HG03469 (cell line): Measurements from ENCODE around the gene NR3C1.

Experiments
- ATAC-seq: cut with Tn5 transposase; IDR thresholded peaks from one replicate; pipeline ENCODE4 v1.9.1; 2021; ENCODE audit warnings: mild to moderate bottlenecking, moderate library complexity, moderate number of reproducible peaks; ENCODE audit not compliant: unreplicated experiment

Gene NR3C1

DNA sequence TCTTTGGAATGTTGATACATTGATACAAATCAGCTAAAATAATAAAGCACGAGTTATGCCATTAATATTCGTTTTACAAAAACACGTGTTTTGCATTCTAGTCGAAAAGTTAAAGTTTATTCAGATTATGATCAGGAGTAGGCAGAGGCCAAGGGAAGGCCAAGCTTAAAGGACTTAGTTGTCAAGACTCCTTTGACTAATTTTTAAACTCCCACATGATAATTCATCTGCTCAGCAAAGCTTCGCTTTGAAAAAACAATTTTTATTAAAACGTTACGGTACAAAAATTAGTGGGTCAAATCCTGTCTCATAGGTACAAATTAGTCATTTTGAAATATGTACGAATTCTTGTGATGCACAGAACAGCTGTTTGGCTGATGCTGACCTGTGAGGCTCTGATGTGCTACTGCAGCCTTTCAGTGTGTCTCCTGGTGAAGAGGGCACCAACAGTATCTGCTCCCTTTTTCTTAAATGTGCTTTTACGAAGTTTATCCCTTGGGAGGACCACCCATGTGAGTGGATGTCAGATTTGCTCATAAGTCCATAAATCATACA is 23.0 kb upstream of the NR3C1 start:
- ATAC-seq, result peak; percentile 50

DNA sequence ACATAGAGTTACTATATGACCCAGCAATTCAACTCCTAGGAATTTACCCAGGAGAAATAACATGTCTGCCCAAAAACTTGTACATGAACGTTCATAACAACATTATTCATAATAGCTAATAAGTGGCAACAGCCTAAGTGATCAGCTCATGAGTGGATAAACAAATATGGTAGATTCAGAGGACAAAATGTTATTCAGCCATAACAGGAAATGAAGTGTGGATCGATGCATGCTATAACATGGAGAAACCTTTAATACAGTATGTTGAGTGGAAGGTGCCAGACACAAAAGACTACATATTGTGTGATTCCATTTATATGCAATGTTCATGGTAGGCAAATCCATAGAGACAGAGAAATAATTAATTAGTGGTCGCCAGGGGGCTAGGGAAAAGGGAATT is 22.3 kb upstream of the NR3C1 start:
- no peak for ATAC-seq

DNA sequence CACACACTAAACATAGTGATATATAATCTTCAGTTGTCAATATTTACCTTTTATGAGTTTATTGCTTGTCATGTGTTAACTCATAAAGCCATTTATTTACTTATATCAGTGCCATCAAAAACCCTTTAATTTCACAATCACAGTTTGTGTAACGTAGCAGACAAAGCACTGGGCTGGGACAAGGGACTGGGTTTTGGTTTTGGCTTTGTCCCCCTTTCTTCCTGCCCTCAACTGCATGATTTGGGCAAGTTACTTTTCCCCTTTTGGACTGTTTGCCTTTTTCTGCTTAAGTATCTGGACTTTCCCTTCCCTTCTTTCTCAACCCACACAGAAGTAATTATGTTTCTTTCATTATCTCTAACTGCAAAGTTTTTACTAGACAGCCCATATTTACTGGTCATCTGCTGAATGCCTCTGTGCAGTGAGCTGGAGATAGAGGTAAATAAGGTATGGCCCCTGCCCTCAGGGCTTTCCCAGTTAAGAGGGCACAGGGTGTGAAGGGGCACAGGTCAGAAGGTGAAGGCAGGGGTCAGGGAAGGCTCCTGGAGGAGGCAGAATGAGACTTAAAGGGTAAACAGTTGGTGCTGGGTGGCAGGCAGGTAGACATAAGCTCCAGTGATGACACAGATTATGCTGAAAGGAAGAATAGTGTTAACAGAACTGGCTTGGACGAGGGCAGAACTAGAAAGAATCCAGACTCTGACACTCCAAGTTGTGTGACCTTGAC is 14.8 kb upstream of the NR3C1 start:
- peak; percentile 31 for ATAC-seq

DNA sequence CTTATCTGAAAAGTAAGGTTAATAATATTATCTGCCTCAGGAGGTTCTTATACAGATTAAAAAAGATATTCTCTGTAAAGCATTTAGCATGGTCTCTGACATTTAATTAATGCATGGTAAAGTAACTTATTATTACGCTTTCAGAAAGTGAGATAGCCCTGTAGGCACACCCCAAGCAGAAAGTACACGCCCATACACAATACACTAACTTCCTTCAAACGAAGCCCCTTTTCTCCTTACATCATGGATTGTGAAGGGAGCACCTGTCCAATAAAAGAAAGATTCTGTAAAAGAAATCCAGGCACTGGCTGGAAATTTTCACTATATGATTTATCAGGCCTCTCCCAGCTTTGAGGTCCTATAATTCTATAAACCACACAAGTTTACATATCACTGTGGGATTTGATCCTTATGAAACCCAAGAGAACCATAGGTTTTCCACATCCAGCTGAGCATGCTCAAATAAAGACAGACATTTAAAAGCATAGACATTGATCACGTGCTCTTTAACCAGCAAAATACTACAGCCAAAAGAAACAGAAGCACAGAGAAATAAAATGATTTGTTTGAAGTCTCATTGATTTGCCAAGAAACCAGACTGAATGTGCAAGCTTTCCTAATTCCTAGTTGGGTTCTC is 14.1 kb upstream of the NR3C1 start:
- no peak for ATAC-seq

DNA sequence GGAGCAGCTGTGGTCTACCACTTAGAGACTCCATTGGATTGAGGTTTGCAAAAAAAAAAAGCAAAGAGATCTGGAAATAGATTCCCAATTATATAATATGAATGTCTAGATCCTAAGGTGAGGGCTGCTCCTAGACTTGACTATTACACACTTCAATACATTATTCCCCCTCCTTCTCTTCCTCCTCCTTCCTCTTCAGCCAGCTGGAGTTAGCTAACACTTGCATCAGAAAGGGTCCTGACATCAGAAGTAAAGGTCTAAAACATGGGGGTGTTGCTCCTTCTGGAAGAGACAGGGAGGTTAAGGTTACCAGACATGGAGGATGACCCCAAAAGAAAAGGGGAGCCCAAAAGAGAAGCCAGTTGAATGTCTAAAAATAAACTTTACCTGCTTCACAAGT is 12.9 kb upstream of the NR3C1 start:
- no peak for ATAC-seq

DNA sequence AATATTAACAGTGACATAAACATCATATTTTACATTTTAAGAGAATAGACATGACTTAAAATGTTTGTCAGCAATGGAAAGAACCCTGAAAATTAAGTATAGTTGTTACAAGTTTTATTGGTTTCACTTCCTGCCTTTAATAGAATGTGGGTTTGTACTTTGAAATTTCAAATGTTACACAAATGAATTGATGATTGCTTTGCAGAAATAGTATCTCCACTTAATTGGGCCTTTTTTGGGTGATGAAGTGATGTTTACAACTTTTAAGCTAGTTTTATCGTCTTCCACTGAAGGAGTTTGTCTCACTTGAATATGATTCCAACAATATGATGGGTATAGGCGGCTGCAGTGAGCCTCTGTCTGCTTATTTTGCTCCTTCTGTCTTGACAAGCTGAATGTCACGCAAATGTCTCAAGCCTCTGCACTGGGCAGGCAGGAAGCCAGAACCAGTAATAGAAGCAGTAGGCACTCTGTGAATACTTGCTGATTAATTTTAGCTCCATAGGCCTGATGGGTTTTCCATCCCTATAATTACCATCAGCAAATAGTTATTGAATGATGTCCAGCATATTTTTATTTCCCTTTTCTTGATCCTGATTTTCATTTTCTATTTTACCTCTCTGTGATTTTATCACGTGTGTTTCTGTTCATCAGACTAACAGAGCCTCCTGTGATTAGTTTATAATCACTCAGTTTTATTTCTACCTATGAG is 10.6 kb upstream of the NR3C1 start:
- peak; percentile 58 for ATAC-seq

DNA sequence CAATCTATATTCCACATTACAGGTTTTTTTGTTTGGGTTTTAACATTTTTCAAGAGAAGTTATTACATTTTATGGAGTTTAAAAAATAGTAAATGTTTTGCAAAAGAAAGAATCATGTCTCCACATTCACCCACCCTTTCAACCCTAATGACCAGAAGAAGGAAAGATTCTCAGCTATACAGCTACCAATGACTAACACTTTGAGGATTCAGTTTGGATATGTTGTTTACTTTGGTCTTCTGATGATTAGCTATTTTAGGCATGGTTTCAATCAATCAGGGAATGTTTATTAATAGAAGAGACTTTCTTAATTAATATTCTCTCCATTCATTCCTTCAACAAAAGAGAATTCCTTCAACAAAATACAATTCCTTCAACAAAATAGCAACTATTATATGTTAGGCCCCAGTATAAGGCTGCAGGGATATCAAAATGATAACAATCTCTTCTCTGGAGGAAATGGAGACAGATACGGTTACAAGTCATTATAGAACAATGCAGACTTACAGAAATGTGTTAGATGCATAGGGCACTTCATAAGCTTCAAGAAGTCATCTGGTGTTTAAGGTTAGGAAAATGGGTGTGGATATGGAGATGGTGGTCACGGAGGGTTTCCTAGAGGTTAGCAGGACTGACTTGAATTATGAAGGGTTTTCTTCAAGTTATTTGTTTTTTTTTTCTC is 9.3 kb upstream of the NR3C1 start:
- ATAC-seq, result no peak

DNA sequence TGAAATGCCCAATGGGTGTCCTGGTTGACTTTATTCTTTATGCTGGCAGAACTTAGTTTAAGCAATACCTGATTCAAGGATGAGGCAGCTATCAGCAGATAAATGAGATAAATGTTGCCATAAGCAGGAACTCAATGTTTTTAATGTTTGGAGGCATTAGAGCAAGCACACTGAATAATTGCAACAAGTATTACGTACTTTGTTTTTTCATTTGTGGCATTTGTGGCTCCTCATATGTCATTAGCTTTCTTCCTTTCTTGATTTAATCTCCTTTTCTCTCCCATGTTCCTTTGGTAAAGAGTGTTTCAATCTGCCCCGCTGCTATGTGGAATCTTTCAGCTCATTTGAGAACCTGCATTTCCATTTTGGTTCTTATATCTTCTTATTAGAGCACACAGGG is 6.4 kb upstream of the NR3C1 start:
- no peak for ATAC-seq

DNA sequence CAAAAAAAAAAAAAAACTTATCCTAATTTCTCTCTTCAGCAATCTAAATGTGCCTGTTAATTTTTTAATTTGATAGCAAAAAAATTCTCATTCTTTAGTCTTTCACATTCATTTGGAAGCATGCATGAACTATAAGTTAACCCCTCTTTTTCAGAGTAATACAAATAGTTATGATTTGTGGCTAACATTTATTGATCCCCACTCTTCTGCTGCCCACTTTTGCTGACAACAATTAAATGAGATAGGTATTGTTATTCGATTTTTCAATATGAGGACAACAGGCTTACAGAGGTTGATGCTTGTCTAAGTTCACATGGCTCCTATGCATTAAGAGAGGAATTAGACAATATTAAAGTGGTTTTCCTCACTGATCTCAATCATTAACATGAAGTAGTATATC is 2.9 kb upstream of the NR3C1 start:
- no peak for ATAC-seq

DNA sequence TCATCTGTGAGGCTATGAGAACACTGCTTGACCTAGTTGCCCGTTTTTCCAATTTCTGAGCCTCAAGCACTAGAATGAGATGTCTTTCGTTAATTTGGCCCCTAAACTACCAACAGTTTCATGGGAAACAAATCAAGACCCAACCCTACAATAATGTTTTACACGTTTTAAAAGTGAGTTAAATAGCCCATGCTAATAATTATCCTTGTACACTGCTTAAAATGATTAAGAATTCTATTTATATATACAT is 2.3 kb upstream of the NR3C1 start:
- ATAC-seq, result no peak

DNA sequence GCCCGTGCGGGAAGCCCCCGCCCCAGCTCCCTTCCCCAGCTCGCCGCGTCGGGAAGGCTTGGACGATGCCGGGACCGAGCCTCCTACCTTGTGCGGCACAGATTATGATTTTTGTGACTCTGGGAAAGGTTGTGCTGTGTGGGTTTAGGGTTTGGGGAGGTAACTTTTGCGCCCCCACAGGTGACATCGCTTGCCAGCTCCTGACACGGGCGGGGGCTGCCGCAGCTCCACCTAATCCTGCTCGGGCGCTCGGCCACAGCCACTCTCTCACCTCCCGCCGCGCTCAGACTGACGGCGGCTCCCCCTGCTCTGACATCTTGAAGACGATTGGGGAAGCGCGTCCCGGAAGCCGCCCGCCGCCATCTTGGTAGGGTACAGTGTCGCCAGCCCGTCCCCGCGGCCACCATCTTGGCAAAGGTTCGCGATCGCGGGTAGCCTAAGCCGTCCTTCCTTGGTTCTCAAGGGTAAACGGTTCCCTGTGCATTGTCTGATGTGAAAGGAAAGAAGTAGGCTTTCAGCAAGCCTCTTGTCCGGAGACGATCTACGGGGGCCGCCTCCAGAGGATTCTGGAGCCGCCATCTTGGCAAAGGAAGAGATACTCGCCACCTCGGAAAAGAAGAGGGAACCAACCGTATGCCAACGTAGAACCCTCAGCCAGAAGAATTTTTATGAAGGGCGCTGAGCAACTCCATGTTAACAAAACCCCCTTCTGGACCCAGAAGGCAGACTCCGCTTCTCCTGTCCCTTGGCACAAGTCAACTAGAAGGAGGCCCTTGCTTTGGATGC is 1.8 kb upstream of the NR3C1 start:
- ATAC-seq, result peak; percentile 23

DNA sequence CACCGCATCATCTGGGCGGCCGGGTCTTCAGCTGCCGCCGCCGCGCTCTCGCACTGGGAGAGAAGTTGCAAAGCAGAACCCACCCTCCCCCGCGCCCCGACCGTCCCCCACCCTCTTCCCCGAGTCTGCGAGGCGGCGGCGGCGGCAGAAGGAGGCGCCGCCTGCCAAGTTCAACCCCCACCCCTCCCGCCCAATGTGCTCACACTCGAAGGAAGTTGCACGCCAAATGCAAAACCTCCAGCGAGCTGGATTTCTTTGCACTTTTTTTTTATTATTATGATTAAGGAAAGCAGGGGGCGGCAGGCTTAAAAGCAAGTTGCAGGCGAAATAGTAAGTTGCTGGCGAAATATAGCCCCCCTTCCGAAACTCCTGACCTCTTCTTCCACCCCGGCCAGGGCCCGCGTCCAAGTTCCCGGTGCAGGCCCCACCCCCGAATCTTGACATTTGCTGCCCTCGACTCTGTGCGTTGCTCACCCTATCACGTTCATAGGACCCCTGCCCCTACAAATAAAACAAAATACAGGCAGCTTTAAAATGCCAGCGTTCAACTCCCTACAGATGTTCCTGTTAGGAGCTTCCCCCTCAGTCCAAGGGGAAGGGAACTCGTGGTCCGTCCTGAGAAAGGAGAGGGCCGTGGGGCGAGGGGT is 1.1 kb upstream of the NR3C1 start:
- peak; percentile 0 for ATAC-seq

DNA sequence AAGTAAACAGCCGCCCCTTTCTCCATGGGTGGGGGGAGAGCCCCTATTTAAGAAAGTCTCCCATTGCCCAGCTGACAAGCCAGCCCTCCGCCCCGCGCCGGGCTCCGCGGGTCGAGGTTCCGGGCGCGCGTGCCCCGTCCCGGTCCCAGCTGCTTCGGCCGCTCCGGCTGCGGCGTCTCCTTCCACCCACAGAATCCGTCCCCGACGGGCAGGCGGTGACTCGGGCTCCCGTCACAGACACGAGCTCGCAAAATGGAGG is 223 bp downstream of the NR3C1 start:
- ATAC-seq, result no peak

DNA sequence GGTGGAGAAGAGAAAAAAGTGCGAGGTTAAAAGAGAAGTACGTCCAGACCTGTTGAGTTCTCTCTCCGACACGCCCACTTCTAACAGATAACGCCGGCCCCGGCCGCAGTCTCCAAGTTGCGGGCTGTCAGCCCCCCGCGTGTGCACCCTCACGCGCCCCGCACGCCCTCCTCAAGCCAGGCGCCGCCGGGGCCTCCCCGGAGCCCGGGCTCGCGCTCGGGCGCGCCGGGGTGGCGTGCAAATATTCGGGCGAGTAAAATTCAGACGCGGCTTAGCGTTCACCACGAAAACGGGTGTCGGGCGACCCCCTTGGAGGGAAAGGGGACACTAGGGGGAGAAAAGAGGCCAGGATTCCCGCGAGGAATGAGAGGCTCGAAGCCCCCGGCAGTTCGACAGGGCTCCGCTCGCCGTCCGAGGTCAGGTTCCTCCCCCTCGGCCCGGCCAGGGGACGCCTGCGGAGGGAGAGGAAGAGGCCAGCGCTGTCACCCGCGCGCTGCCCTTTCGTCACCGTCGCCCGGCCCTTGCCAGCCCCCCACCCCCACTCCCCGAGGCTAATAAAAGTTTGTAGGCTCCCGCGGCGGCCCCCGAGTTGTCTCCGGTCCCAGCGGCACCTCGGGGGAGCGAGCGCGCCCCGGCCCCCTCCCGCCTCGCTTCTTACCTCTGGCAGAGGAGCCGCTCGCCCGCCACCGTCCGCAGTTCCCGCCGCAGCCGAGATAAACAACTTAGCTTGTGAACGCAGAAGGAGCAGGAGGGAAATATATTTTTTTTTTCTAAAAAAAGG is 743 bp downstream of the NR3C1 start:
- no peak for ATAC-seq

DNA sequence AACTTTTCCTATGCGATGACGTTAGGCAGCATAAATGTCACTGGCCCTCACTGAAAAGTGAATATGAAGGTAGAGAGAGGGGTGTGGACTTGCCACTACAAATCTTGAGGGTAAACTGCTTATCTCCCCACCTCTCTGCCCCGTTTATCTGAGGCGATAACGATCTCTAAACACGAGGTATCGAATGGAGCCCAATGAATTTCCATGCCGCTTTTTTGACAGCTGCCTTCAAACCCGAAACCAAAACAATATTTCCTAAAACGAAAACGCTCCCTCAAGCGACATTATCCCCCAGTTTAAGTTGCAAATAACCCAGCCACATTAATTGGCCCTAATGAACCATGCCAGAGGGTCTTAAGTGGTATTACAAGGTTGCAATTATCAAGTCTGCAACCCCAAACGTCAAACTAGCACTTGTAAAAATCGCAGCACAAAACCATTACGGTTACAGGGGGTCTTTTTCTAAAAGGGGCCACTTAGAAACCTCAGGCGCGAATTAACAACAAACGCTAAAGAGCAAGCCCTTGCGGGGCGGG is 1.4 kb downstream of the NR3C1 start:
- no peak for ATAC-seq

DNA sequence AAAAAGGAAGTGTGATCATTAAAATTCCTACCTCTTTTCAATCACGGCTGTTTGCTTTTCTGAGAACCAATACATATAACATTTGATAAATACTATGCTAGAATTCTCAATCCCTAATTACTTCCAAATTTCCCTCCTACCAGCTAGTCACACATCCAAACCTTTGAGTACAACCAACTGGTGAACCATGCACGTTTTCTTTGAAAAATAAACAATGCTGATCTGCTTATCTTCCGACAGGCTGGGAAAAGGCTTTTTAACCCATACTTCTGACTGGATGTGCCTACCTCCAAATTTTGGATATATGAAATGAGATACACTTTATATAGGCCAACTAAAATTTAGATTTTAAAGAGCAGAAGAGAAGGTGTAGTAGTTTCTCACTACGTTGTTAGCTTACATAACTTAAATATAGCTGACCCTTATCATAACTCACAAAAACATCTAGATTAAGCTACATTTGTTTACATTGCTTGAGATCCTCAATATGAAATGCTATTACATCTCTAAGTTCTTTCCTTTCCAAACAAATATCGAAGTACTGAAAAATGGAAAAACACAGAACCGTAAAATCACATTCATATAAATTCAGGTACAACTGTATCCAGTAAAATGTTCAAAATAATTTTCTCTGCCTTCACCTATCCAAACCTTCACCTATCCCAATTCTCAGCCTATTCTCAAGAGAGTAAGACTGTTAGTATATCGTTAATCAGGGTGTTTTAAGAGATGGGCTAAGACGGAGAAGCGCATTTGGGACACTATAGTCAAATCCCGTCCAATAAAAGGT is 2.1 kb downstream of the NR3C1 start:
- ATAC-seq, result no peak

DNA sequence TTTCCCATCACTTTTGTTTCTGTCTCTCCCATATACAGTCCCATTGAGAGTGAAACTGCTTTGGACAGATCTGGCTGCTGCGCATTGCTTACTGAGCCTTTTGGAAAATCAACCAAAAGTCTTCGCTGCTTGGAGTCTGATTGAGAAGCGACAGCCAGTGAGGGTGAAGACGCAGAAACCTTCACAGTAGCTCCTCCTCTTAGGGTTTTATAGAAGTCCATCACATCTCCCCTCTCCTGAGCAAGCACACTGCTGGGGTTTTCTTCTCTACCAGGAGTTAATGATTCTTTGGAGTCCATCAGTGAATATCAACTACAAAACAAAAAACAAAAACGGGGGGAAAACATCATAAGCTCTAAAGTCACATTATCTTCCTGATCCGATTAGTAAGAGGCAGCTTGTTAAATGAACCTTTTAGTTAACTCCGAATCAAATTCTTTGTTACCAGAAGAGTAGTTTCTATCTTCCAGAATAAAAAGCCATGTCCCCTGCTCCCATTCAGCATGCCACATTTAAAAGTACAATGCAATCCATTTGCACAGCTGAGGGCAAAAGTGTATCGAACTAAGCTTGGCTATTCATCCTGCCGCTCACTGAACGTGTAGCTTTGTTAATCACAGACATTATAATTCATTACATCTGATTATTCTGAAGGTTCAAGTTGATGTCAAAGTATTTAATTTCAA is 2.8 kb downstream of the NR3C1 start:
- ATAC-seq, result no peak
